ENCODE measurements around the gene CMPK2.

DNA sequence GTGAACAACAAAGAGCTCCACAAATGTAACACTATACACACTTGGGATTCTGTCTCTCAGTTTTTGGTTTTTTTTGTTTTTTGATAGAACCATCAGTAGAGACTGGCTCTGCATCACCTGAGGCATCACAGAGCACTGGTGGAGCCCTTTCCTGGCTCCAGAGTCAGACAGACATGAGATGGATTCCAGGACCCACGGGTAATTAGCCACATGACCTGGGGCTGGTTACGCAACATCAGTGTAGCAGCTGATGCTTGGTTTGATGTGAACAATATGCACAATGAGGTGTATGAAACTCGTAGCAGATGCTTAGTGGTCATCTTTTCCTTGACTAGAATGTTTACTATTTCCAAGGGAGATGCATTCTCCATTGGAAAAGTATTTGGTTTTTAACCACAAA lies 40.7 kb downstream of the CMPK2 start:
- TF ChIP-seq POLR2AphosphoS5 (IDR thresholded peaks at IDR 0.05; ENCODE audit: low read depth, low read length), result no peak
- TF ChIP-seq POLR2A (IDR thresholded peaks at IDR 0.05; ENCODE audit: low read depth, low read length), result no peak

All from GM12892 (cell line).